HCT116 (cell line): ENCODE measurements around the gene ZNF536. TPM values are rescaled to one million over a fixed set of nuclear protein-coding genes. Genes with fewer than 3 reads are reported as not detected.

Experiments used
- ATAC-seq: fragments of 200-7000 bp; cut with Tn5 transposase; 2 replicates; pipeline ENCODE4 v1.9.1; 2020; ENCODE audit warnings: mild to moderate bottlenecking, moderate library complexity
- BruUV-seq: library from RNA; stranded (reverse); fragments of 400-500 nt; replicated peaks from 2 replicates; lab custom pipeline; 2021; lab: Mats Ljungman, UMichigan
- CTCF ChIA-PET: fragments of 300-600 bp; sonication (Branson Sonifier 250); formaldehyde crosslinking; loops from one replicate; lab custom pipeline; 2021; ENCODE audit warnings: antibody characterized with exemption; lab: Charles Lee
- POLR2A ChIA-PET: fragments of 300-600, 350-600 bp; sonication (Branson Sonifier 250); formaldehyde crosslinking; loops from one replicate; lab custom pipeline; 2021; ENCODE audit warnings: antibody characterized with exemption; lab: Charles Lee
- RAD21 ChIA-PET, 2 experiments: fragments of 300-600 bp; sonication (Branson Sonifier 250); formaldehyde crosslinking; loops; one replicate each; lab custom pipeline; 2023; ENCODE audit warnings: low total read pairs in 2 of 2; ENCODE audit not compliant: uncharacterized antibody in 2 of 2, unreplicated experiment in 2 of 2, low non-redundant PET in 1 of 2; lab: Charles Lee
- DNase-seq: peaks from one replicate; pipeline ENCODE4 v3.0.0-alpha.2; 2010; ENCODE audit warnings: low read depth, low spot score
- H2AFZ ChIP-seq: fragments of 200-600 bp; shearing (Covaris generic), sonication (generic); 2 replicates; pipeline ENCODE4 v1.6.1; 2017; ENCODE audit warnings: low read depth, mixed run types, mixed read lengths, antibody characterized with exemption, low read length; ENCODE audit not compliant: poor library complexity, severe bottlenecking
- H3K27ac ChIP-seq: 2 replicates; pipeline ENCODE4 v1.5.1; 2012; ENCODE audit warnings: low read depth, low read length
- H3K27me3 ChIP-seq: fragments of 200-600 bp; sonication (generic); 2 replicates; pipeline ENCODE4 v1.6.1; 2016; ENCODE audit warnings: mixed run types, low read length, mixed read lengths; ENCODE audit not compliant: insufficient read depth
- H3K36me3 ChIP-seq, 2 experiments: fragments of 200-500 bp in 1 of 2; fragments of 200-600 bp in 1 of 2; sonication (Bioruptor generic) in 1 of 2; sonication (generic) in 1 of 2; 2 replicates each; pipeline versions ENCODE4 v1.5.1 to v1.6.1; 2014 to 2016; ENCODE audit warnings: low read length in 2 of 2, inconsistent platforms in 1 of 2, mixed read lengths in 1 of 2, mixed run types in 1 of 2; ENCODE audit not compliant: insufficient read depth in 2 of 2, control insufficient read depth in 1 of 2
- H3K4me1 ChIP-seq, 2 experiments: fragments of 200-600 bp in 1 of 2; sonication (generic) in 1 of 2; 2 replicates each; pipeline versions ENCODE4 v1.5.1 to v1.6.1; 2012 to 2017; ENCODE audit warnings: low read length in 2 of 2, inconsistent platforms in 1 of 2, mild to moderate bottlenecking in 1 of 2, mixed read lengths in 1 of 2, mixed run types in 1 of 2, moderate library complexity in 1 of 2; ENCODE audit not compliant: insufficient read depth in 2 of 2, control insufficient read depth in 1 of 2
- H3K4me2 ChIP-seq: fragments of 200-600 bp; sonication (generic); 2 replicates; pipeline ENCODE4 v1.6.1; 2017; ENCODE audit warnings: mixed run types, low read length, mixed read lengths
- H3K4me3 ChIP-seq, 2 experiments: fragments of 200-600 bp in 1 of 2; sonication (generic) in 1 of 2; replicated peaks in 1 of 2; 2 replicates each; pipeline ENCODE4 v1.5.1; 2011 to 2016; ENCODE audit warnings: low read length in 2 of 2, control low read depth in 1 of 2, low read depth in 1 of 2, mild to moderate bottlenecking in 1 of 2, mixed read lengths in 1 of 2, mixed run types in 1 of 2
- H3K79me2 ChIP-seq: fragments of 200-600 bp; sonication (generic); 2 replicates; pipeline ENCODE4 v1.6.1; 2017; ENCODE audit warnings: mild to moderate bottlenecking, mixed run types, low read length, moderate library complexity, mixed read lengths; ENCODE audit not compliant: insufficient read depth
- H3K9ac ChIP-seq: fragments of 200-600 bp; sonication (generic); 2 replicates; pipeline ENCODE4 v1.6.1; 2016; ENCODE audit warnings: low read length, mixed read lengths
- H3K9me2 ChIP-seq: fragments of 200-600 bp; sonication (generic), shearing (Covaris generic); 2 replicates; pipeline ENCODE4 v1.6.1; 2017; ENCODE audit warnings: mixed run types, mild to moderate bottlenecking, moderate library complexity; ENCODE audit not compliant: insufficient read depth
- H3K9me3 ChIP-seq, 2 experiments: fragments of 200-500 bp in 1 of 2; fragments of 200-600 bp in 1 of 2; sonication (Bioruptor generic) in 1 of 2; sonication (generic) in 1 of 2; 2 replicates each; pipeline ENCODE4 v1.6.1; 2014 to 2017; ENCODE audit warnings: low read length in 2 of 2, mixed read lengths in 2 of 2, inconsistent platforms in 1 of 2, low read depth in 1 of 2, mild to moderate bottlenecking in 1 of 2, mixed run types in 1 of 2, moderate library complexity in 1 of 2; ENCODE audit not compliant: control insufficient read depth in 1 of 2, insufficient read depth in 1 of 2
- H4K20me1 ChIP-seq: fragments of 200-600 bp; sonication (generic), shearing (Covaris generic); 2 replicates; pipeline ENCODE4 v1.6.1; 2017; ENCODE audit warnings: mixed run types, mild to moderate bottlenecking, moderate library complexity; ENCODE audit not compliant: insufficient read depth
- CEBPB ChIP-seq: IDR thresholded peaks from 2 replicates; pipeline ENCODE4 v1.6.1; 2012; ENCODE audit warnings: low read depth
- EGR1 ChIP-seq: IDR thresholded peaks from 2 replicates; pipeline ENCODE4 v1.6.1; 2012; ENCODE audit warnings: low read depth
- EZH2 ChIP-seq: fragments of 200-600 bp; sonication (generic); IDR thresholded peaks from 2 replicates; pipeline ENCODE4 v1.6.1; 2017; ENCODE audit warnings: antibody characterized with exemption, mixed run types
- JUND ChIP-seq: IDR thresholded peaks from 2 replicates; pipeline ENCODE4 v1.6.1; 2012
- POLR2A ChIP-seq: IDR thresholded peaks from 2 replicates; pipeline ENCODE4 v1.7.0; 2011; ENCODE audit warnings: borderline replicate concordance; ENCODE audit not compliant: insufficient read depth, insufficient read length; ENCODE audit errors: extremely low read depth
- RAD21 ChIP-seq: IDR thresholded peaks from 2 replicates; pipeline ENCODE4 v1.6.1; 2012; ENCODE audit warnings: low read depth, mild to moderate bottlenecking
- SIN3A ChIP-seq: IDR thresholded peaks from 2 replicates; pipeline ENCODE4 v1.6.1; 2012; ENCODE audit warnings: low read depth
- SRF ChIP-seq: IDR thresholded peaks from 2 replicates; pipeline ENCODE4 v1.6.1; 2012; ENCODE audit warnings: low read depth
- TCF7L2 ChIP-seq: IDR thresholded peaks from 2 replicates; pipeline ENCODE4 v1.7.0; 2011; ENCODE audit warnings: borderline replicate concordance, inconsistent platforms; ENCODE audit not compliant: insufficient read depth, insufficient read length; ENCODE audit errors: extremely low read depth
- intact Hi-C: fragments of 100-400 bp; cut with micrococcal nuclease; formaldehyde crosslinking; loops from 2 replicates; pipeline ENCODE4 v1.10.0; 2022
- total RNA-seq: library from RNA; stranded (reverse); gene quantifications from one replicate; pipeline ENCODE4 v1.2.1, GENCODE V29; 2021; ENCODE audit not compliant: unreplicated experiment
- TF ChIP-seq, protein P1 (sequence below): IDR thresholded peaks from 2 replicates; pipeline ENCODE4 v1.6.1; 2012
- TF ChIP-seq, protein P2 (sequence below), 3 experiments: fragments of 200-600 bp in 1 of 3; sonication (generic) in 1 of 3; IDR thresholded peaks in 2 of 3; conservative IDR thresholded peaks in 1 of 3; 2 replicates each; pipeline ENCODE4 v1.5.1; 2012 to 2017; ENCODE audit warnings: low read depth in 2 of 3, low read length in 2 of 3, antibody characterized with exemption in 1 of 3, borderline replicate concordance in 1 of 3, control low read depth in 1 of 3, mild to moderate bottlenecking in 1 of 3, mixed read lengths in 1 of 3, mixed run types in 1 of 3, moderate library complexity in 1 of 3; ENCODE audit not compliant: insufficient read depth in 1 of 3

ZNF536 gene
- total RNA-seq, 1 experiment from 2014 or later = not detected

DNA sequence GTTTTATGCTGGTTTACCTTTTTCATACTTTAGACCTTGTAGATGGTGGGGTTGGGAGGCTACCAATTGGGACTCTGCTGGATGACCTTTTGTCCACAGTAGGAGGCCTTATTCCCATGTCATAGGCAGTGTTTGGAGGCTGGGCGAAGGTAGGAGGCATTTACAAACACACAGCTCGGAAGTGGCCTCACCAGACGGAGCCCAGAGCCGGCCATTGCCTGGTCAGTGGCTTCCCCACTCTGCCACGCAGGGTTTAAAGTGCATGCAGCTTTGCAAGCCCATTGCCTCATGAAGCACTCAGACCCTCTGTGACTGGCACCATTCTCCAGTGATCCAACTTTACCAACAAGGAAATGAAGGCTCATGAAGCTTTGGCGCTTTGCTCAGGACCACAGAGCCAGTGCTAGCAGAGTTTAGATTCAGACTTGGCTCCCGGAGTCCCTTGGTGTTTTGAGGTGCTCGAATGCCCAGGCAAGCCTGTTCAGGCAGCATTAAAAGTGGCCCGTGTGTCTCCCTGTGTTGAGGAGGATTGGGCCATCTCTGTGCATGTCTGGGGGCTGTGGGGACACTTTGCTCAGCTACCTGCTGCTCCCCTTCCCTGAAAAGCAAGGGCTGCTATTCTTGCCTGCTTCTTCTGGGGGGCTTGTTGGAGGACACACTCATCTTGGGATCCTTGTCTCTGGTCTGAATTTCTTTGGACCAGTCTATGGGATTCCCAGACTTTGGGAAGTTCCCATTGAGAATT, 148.7 kb downstream of the ZNF536 start:
- TF ChIP-seq, protein P1, sequence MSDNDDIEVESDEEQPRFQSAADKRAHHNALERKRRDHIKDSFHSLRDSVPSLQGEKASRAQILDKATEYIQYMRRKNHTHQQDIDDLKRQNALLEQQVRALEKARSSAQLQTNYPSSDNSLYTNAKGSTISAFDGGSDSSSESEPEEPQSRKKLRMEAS = no peak
- TF ChIP-seq SIN3A (no peak), EZH2 (no peak), SRF (no peak)
- ChIA-PET CTCF (no interaction called here), RAD21 (no interaction called here), POLR2A (no interaction called here)
- Histone ChIP-seq H3K27me3 (peaks cover 13% of the 10 kb centered on the region), H3K9ac (no peak overlapping the region), H2AFZ (no peak overlapping the region), H3K4me2 (no peak overlapping the region), H3K4me3 (no peak overlapping the region), H3K9me2 (no peaks in the 10 kb centered on the region), H3K9me3 (no peaks in the 10 kb centered on the region), H3K4me1 (no peaks in the 10 kb centered on the region), H4K20me1 (no peaks in the 10 kb centered on the region), H3K27ac (no peak overlapping the region), H3K36me3 (no peaks in the 10 kb centered on the region), H3K79me2 (no peaks in the 10 kb centered on the region)
- intact Hi-C loops = no loop called here
- DNase-seq = no peak
- BruUV-seq = no TSS peak
- ATAC-seq = no peak

DNA sequence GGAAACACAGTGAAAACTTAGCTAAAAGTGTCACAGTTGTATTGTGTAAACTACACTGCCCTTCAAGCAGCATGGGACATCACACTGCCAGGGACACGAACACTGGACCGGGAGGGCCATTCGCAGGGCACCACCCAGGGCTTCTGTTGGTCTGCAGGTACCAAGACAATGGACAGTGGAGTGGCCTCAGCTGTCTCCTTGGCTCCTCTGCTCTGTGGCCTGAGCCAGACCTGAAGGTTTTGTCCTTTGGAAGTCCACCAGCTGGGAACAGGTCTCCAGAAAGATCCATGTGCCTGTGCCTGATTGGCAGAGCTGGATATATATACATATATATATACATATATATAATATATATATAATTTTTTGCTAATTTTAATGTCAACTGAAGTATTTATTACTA, 149.8 kb downstream of the ZNF536 start:
- H3K9me3 ChIP-seq = no peaks in the 10 kb centered on the region
- ChIA-PET RAD21 (no interaction called here), CTCF (no interaction called here), POLR2A (no interaction called here)
- H3K9me2 ChIP-seq = no peaks in the 10 kb centered on the region
- DNase-seq = no peak
- peaks cover 13% of the 10 kb centered on the region for H3K27me3 ChIP-seq
- no peak for TF ChIP-seq POLR2A
- no peak for TF ChIP-seq TCF7L2
- no peak for TF ChIP-seq CEBPB
- TF ChIP-seq JUND = no peak
- TF ChIP-seq, protein P2, sequence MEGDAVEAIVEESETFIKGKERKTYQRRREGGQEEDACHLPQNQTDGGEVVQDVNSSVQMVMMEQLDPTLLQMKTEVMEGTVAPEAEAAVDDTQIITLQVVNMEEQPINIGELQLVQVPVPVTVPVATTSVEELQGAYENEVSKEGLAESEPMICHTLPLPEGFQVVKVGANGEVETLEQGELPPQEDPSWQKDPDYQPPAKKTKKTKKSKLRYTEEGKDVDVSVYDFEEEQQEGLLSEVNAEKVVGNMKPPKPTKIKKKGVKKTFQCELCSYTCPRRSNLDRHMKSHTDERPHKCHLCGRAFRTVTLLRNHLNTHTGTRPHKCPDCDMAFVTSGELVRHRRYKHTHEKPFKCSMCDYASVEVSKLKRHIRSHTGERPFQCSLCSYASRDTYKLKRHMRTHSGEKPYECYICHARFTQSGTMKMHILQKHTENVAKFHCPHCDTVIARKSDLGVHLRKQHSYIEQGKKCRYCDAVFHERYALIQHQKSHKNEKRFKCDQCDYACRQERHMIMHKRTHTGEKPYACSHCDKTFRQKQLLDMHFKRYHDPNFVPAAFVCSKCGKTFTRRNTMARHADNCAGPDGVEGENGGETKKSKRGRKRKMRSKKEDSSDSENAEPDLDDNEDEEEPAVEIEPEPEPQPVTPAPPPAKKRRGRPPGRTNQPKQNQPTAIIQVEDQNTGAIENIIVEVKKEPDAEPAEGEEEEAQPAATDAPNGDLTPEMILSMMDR (IDR thresholded peaks at IDR 0.05 in 2 of 3, conservative IDR thresholded peaks at IDR 0.05 in 1 of 3; ENCODE audit: borderline replicate concordance in 1 of 3, insufficient read depth in 1 of 3, low read depth in 2 of 3, low read length in 2 of 3) = no peak
- no peak for TF ChIP-seq RAD21
- no peak for TF ChIP-seq EGR1
- TF ChIP-seq SIN3A = no peak
- BruUV-seq = no TSS peak
- intact Hi-C loops = no loop called here
- no peak overlapping the region for H3K9ac ChIP-seq
- no peak overlapping the region for H3K27ac ChIP-seq
- H3K36me3 ChIP-seq = no peaks in the 10 kb centered on the region
- no peaks in the 10 kb centered on the region for H3K79me2 ChIP-seq
- no peak overlapping the region for H3K4me3 ChIP-seq
- ATAC-seq = no peak
- no peak overlapping the region for H2AFZ ChIP-seq
- H4K20me1 ChIP-seq = no peaks in the 10 kb centered on the region
- no peaks in the 10 kb centered on the region for H3K4me1 ChIP-seq
- no peak overlapping the region for H3K4me2 ChIP-seq
